CD4-positive, alpha-beta memory T cell (primary cell): Measurements from ENCODE around the gene ICAM2. TPM values are rescaled to one million over a fixed set of nuclear protein-coding genes. Genes with fewer than 3 reads are reported as not detected.

Experiments used
- CTCF ChIA-PET: fragments of 350-600 bp; sonication (Branson Sonifier 250); formaldehyde crosslinking; loops from one replicate; lab custom pipeline; 2021; ENCODE audit warnings: inconsistent platforms; ENCODE audit not compliant: partially characterized antibody; lab: Charles Lee
- POLR2A ChIA-PET: fragments of 350-600 bp; sonication (Branson Sonifier 250); formaldehyde crosslinking; loops from one replicate; lab custom pipeline; 2021; ENCODE audit not compliant: partially characterized antibody; lab: Charles Lee
- DNase-seq, 5 donors: peaks; one replicate each; pipeline versions ENCODE4 v3.0.0 to v3.0.0-alpha.2; 2020 to 2022; ENCODE audit warnings: mixed read lengths in 1 of 5
- H3K27ac ChIP-seq: one replicate; pipeline ENCODE4 v1.7.0; 2013; ENCODE audit warnings: low read depth, low read length
- H3K27me3 ChIP-seq: 2 replicates; pipeline ENCODE4 v1.7.0; 2013; ENCODE audit warnings: mild to moderate bottlenecking, low read length, moderate library complexity; ENCODE audit not compliant: insufficient read depth
- H3K36me3 ChIP-seq: 2 replicates; pipeline ENCODE4 v1.7.0; 2013; ENCODE audit warnings: mild to moderate bottlenecking, low read length, moderate library complexity; ENCODE audit not compliant: insufficient read depth
- H3K4me1 ChIP-seq: 2 replicates; pipeline ENCODE4 v1.7.0; 2013; ENCODE audit warnings: mild to moderate bottlenecking, low read length, moderate library complexity; ENCODE audit not compliant: insufficient read depth
- H3K4me3 ChIP-seq, 2 donors: one replicate each; pipeline ENCODE4 v1.7.0; 2013; ENCODE audit warnings: low read length in 2 of 2, mild to moderate bottlenecking in 1 of 2
- H3K9me3 ChIP-seq, 2 donors: one replicate each; pipeline ENCODE4 v1.7.0; 2013; ENCODE audit warnings: low read length in 2 of 2, control low read depth in 1 of 2; ENCODE audit not compliant: control insufficient read depth in 1 of 2
- H3K27ac Mint-ChIP-seq, 7 donors: one replicate each; pipeline ENCODE4 v1.8.0; 2020 to 2021; ENCODE audit warnings: mixed read lengths in 7 of 7, mild to moderate bottlenecking in 6 of 7, inconsistent platforms in 3 of 7, moderate library complexity in 3 of 7
- H3K27me3 Mint-ChIP-seq, 2 donors: one replicate each; pipeline ENCODE4 v1.8.0; 2020 to 2021; ENCODE audit warnings: mixed read lengths in 2 of 2
- H3K36me3 Mint-ChIP-seq, 2 donors: one replicate each; pipeline ENCODE4 v1.8.0; 2020 to 2021; ENCODE audit warnings: mixed read lengths in 2 of 2, inconsistent platforms in 1 of 2, mild to moderate bottlenecking in 1 of 2
- H3K4me1 Mint-ChIP-seq, 4 donors: one replicate each; pipeline ENCODE4 v1.8.0; 2020 to 2021; ENCODE audit warnings: mixed read lengths in 4 of 4, mild to moderate bottlenecking in 1 of 4
- H3K4me3 Mint-ChIP-seq, 8 donors: one replicate each; pipeline ENCODE4 v1.8.0; 2020 to 2021; ENCODE audit warnings: mixed read lengths in 8 of 8, mild to moderate bottlenecking in 7 of 8, moderate library complexity in 6 of 8, inconsistent platforms in 3 of 8
- H3K9me3 Mint-ChIP-seq, 8 donors: one replicate each; pipeline ENCODE4 v1.8.0; 2020 to 2021; ENCODE audit warnings: mixed read lengths in 8 of 8, mild to moderate bottlenecking in 5 of 8, inconsistent platforms in 3 of 8, moderate library complexity in 1 of 8
- intact Hi-C: fragments of 100-400 bp; cut with micrococcal nuclease; formaldehyde crosslinking; loops from one replicate; pipeline ENCODE4 v1.15.1; 2023
- polyA plus RNA-seq, 2 donors: library from polyadenylated mRNA; unstranded; fragments of 300-500 nt; fragmentation: Illumina TruSeq; gene quantifications; one replicate each; pipeline ENCODE4 v1.2.3, GENCODE V29; 2021
- total RNA-seq, 2 experiments: library from RNA; stranded (reverse); gene quantifications; one replicate each; pipeline ENCODE4 v1.2.3, GENCODE V29; 2021

Gene ICAM2
- total and polyA plus RNA-seq, 4 experiments from 2014 or later, result 150 to 591 (median 285) TPM

DNA sequence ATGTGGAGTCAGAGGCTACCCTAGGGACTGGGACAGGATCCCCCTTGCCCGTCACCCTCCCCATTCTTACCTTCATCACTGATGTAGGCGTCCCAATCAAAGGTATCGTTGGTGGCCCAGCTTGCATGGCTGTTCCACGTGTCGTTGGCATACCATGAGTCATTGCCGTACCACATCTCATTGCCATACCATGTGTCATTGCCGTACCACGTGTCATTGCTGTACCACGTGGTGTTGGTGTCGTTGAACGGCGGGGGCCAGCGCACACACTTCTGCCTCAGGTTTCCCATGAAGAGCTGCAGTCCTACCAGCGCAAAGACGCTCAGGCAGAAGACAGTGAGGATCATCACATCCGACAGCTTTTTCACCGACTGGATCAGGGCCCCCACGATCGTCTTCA, 52.5 kb downstream of the ICAM2 start:
- Histone ChIP-seq H3K27ac (no peak overlapping the region), H3K4me1 (peaks cover 12% of the 10 kb centered on the region), H3K36me3 (no peaks in the 10 kb centered on the region), H3K4me3 (no peak overlapping the region), H3K27me3 (no peaks in the 10 kb centered on the region), H3K9me3 (no peaks in the 10 kb centered on the region)
- intact Hi-C loops, result no loop called here
- Mint-ChIP-seq H3K27me3 (no peaks in the 10 kb centered on the region), H3K36me3 (no peaks in the 10 kb centered on the region), H3K9me3 (no peaks in the 10 kb centered on the region), H3K4me3 (no peak overlapping the region), H3K27ac (no peak overlapping the region), H3K4me1 (peaks cover 6 to 19% (median 8%) of the 10 kb centered on the region in 4 donors)
- ChIA-PET POLR2A (interaction anchor here (1.4 kb wide), 1 partner anchor 12 kb away, joined by 4 read pairs; no protein-coding TSS in a partner anchor), CTCF (interaction anchor here (0.8 to 4.3 kb wide), 3 partner anchors 14 to 56 kb away, joined by 3 to 12 read pairs (median 3); partner anchors contain the start of gene GH1)
- DNase-seq, result no peak

DNA sequence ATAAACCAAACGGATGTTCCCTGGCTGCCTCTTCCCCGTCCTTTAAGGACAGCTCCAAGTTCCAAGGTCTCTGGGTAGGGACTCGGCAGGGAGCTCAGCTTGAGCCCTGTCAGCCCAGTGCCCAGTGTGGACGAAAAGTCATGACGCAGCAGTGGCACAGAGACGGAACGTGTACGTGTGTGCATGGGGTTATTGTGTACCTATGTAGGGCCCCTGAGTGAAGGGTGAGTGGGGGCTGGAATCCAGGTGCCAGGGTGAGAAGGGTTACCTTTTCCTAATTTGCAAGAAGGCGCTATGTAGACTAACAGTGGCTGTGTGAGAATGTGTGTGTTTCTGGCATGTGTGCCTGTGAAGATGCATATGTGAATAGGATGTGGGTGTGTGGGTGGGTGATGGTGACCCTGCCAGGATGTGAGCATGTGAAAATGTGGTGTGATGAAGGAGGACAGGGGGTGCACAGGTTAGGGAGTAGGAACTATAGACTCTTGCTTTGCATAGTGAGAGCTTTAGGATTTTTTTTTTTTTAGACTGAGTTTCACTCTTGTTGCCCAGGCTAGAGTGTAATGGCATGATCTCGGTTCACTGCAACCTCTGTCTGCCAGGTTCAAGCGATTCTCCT, 53.7 kb downstream of the ICAM2 start:
- Mint-ChIP-seq H3K9me3 (no peaks in the 10 kb centered on the region), H3K4me3 (peak overlapping the region in 1 of 8 donors; percentile 51), H3K27ac (peak overlapping the region in 4 of 7 donors; percentile 2 to 49 (median 20)), H3K27me3 (no peaks in the 10 kb centered on the region), H3K4me1 (peaks cover 7 to 29% (median 8%) of the 10 kb centered on the region in 4 donors), H3K36me3 (no peaks in the 10 kb centered on the region)
- H3K27me3 ChIP-seq, result no peaks in the 10 kb centered on the region
- no peak overlapping the region for H3K4me3 ChIP-seq
- H3K36me3 ChIP-seq, result no peaks in the 10 kb centered on the region
- CTCF ChIA-PET, result interaction anchor here (1.3 to 4.3 kb wide), 2 partner anchors 15 to 21 kb away, joined by 3 to 12 read pairs; no protein-coding TSS in a partner anchor
- DNase-seq, result peak; percentile 28 to 61 (median 49)
- POLR2A ChIA-PET, result interaction anchor here (0.6 to 1.8 kb wide), 2 partner anchors 21 to 179 kb away, joined by 3 to 6 read pairs; no protein-coding TSS in a partner anchor
- peaks cover 12% of the 10 kb centered on the region for H3K4me1 ChIP-seq
- H3K9me3 ChIP-seq, result no peaks in the 10 kb centered on the region
- intact Hi-C loops, result no loop called here
- H3K27ac ChIP-seq, result no peak overlapping the region

DNA sequence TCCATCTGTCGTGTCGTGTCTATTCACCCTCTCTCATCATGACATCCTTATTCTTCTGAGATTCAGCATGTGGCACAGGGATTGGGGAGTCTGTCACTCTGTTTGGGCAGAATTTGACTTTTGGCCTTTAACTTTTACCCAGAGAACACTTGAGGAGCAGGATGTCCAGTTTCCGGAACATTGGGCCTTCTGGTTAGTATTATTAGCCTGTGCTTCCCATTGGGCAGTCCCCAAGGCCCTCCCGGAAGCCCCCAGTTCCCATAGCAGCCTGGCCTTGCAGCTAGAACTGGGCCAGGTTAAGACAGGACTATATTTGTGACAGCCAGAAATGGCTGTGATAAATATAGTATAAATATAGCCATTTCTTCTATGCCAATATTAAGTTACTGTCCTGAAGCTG, 57.3 kb downstream of the ICAM2 start:
- no peak for DNase-seq
- H3K27ac ChIP-seq, result no peak overlapping the region
- H3K4me1 ChIP-seq, result peaks cover 17% of the 10 kb centered on the region
- no peaks in the 10 kb centered on the region for H3K36me3 Mint-ChIP-seq
- no peak overlapping the region for H3K4me3 Mint-ChIP-seq
- H3K4me1 Mint-ChIP-seq, result peaks cover 7 to 30% (median 10%) of the 10 kb centered on the region in 4 donors
- H3K27me3 ChIP-seq, result no peaks in the 10 kb centered on the region
- H3K4me3 ChIP-seq, result no peak overlapping the region
- H3K9me3 Mint-ChIP-seq, result no peaks in the 10 kb centered on the region
- H3K27ac Mint-ChIP-seq, result peak overlapping the region in 4 of 7 donors; percentile 11 to 76 (median 45)
- ChIA-PET POLR2A (no interaction called here), CTCF (no interaction called here)
- no peaks in the 10 kb centered on the region for H3K27me3 Mint-ChIP-seq
- no peaks in the 10 kb centered on the region for H3K36me3 ChIP-seq
- intact Hi-C loops, result no loop called here
- H3K9me3 ChIP-seq, result no peaks in the 10 kb centered on the region

DNA sequence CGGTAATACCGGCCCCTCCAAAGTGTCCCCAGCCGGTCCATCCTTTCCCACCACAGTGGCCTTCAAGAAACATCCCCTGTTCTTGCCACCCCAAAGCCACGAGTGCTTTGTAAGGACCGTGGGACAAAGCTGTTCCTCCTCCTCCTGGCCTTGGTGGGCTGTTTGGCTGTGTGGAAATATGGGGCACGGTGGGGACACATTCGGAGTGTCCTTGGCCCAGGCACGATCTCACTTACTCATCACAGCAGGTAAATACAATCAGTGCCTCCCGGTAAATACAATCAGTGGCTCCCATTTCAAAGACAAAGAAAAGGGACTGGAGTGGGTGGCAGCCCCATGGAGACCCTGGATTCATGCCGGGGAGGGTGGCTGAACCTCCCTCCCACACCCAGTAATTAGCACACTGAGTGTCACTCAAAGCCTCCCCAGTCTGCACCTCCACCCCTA, 58.1 kb downstream of the ICAM2 start:
- H3K4me1 ChIP-seq, result peaks cover 17% of the 10 kb centered on the region
- H3K27ac ChIP-seq, result no peak overlapping the region
- no peak overlapping the region for H3K4me3 ChIP-seq
- Mint-ChIP-seq H3K4me3 (peak overlapping the region in 2 of 8 donors; percentile 35 to 44), H3K36me3 (no peaks in the 10 kb centered on the region), H3K4me1 (peaks cover 7 to 30% (median 10%) of the 10 kb centered on the region in 4 donors), H3K27me3 (no peaks in the 10 kb centered on the region), H3K9me3 (no peaks in the 10 kb centered on the region), H3K27ac (peak overlapping the region in 1 of 7 donors; percentile 82)
- intact Hi-C loops, result no loop called here
- ChIA-PET POLR2A (no interaction called here), CTCF (interaction anchor here (1.0 to 2.1 kb wide), 2 partner anchors 16 to 60 kb away, joined by 3 to 10 read pairs; no protein-coding TSS in a partner anchor)
- H3K36me3 ChIP-seq, result no peaks in the 10 kb centered on the region
- DNase-seq, result no peak
- H3K27me3 ChIP-seq, result no peaks in the 10 kb centered on the region
- H3K9me3 ChIP-seq, result no peaks in the 10 kb centered on the region

DNA sequence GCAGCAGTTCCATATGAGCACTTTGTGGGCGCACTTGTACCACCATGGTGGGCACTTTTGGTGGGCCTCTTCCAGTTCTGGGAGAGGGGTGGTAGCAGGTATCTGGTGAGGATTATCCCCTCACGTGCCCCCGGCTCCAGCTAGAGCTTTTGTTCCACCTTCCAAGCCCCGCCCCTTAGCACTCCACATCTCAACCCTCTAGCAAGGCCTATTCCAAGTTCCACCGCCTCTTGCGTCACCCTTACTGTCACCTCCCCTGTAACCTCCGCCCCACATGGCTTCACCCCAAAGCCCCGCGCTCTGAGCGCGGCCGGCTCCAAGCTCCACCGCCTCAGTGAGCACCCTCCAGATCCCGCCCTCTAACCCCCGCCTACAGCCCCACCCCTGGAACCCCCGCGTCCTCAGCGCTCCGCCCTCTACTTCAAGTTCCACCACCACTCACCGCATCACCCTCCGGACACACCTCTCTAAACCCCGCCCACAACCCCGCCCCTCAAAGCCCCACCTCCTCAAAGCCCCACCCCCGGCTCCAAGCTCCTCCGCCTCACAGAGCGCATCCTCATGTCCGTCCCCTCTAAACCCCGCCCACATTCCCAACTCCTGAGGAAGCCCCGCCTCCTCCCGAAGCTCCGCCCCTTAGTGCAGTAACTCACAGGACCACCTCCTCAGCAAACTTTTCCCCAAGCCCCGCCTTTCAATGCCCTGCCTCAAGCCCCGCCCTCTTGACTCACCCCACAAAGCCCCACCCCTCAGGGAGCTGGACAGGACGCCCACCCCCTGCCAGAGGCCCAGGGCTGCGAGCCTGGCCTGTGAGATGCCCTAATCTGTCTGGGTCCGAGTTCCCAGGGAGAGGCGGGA, 58.8 kb downstream of the ICAM2 start:
- Histone ChIP-seq H3K27me3 (no peaks in the 10 kb centered on the region), H3K27ac (no peak overlapping the region), H3K4me1 (peaks cover 10% of the 10 kb centered on the region), H3K9me3 (no peaks in the 10 kb centered on the region), H3K4me3 (no peak overlapping the region), H3K36me3 (no peaks in the 10 kb centered on the region)
- peak overlapping the region in 5 of 8 donors; percentile 17 to 70 (median 35) for H3K4me3 Mint-ChIP-seq
- H3K36me3 Mint-ChIP-seq, result no peaks in the 10 kb centered on the region
- no peaks in the 10 kb centered on the region for H3K9me3 Mint-ChIP-seq
- intact Hi-C loops, result no loop called here
- DNase-seq, result peak in 3 of 5 donors; percentile 19 to 57 (median 25)
- H3K27me3 Mint-ChIP-seq, result no peaks in the 10 kb centered on the region
- ChIA-PET POLR2A (interaction anchor here (1.1 to 1.2 kb wide), 2 partner anchors 24 to 58 kb away, joined by 3 to 9 read pairs; partner anchors contain the start of gene ICAM2), CTCF (interaction anchor here (1.0 to 2.1 kb wide), 4 partner anchors 15 to 60 kb away, joined by 3 to 10 read pairs (median 4); no protein-coding TSS in a partner anchor)
- H3K4me1 Mint-ChIP-seq, result peaks cover 4 to 27% (median 6%) of the 10 kb centered on the region in 4 donors
- H3K27ac Mint-ChIP-seq, result peak overlapping the region in 2 of 7 donors; percentile 50 to 76

DNA sequence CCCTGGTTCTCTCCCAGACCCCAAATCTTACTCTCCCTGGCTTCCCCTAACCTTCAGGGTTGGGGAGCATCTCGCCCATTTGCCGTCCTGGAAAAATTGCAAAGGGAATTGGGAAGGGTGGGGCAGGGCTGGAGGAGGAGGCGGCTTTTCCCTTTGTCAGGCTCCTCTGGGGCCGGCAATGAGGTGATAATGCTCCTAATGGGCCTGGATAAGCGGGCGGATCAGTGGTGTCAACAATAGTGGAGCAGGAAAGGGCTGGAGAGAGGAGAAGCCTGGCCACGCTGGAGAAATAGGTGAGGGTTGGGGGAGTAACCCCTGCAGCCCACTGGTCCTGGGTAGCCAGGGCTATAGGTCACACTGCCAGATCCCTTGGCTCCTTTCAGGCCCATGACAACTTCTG, 60.0 kb downstream of the ICAM2 start:
- Mint-ChIP-seq H3K27me3 (no peaks in the 10 kb centered on the region), H3K4me1 (peaks cover 2 to 27% (median 4%) of the 10 kb centered on the region in 4 donors), H3K9me3 (no peaks in the 10 kb centered on the region), H3K27ac (no peak overlapping the region), H3K4me3 (peak overlapping the region in 1 of 8 donors; percentile 44), H3K36me3 (no peaks in the 10 kb centered on the region)
- no peaks in the 10 kb centered on the region for H3K9me3 ChIP-seq
- ChIA-PET CTCF (interaction anchor here (2.1 kb wide), 1 partner anchor 14 kb away, joined by 10 read pairs; no protein-coding TSS in a partner anchor), POLR2A (no interaction called here)
- no peak for DNase-seq
- no peak overlapping the region for H3K4me3 ChIP-seq
- H3K36me3 ChIP-seq, result no peaks in the 10 kb centered on the region
- H3K4me1 ChIP-seq, result peaks cover 5% of the 10 kb centered on the region
- intact Hi-C loops, result no loop called here
- H3K27ac ChIP-seq, result no peak overlapping the region
- no peaks in the 10 kb centered on the region for H3K27me3 ChIP-seq
